HL-60/S4 (cell line): Measurements from ENCODE around the gene LRSAM1.
"Not testable (repeated sequence)": the region's sequence is repeated elsewhere in the genome, so short reads cannot be mapped to it uniquely, and the experiment has no call there.

Source experiments
- in situ Hi-C: fragments of 300-500 bp; cut with MboI; formaldehyde crosslinking; loops from 2 replicates; pipeline ENCODE4 v1.14.3; 2022; ENCODE audit warnings: low sequenced_read_pairs

LRSAM1 gene

GRCh38 chr9:127455324-127455992, 4.1 kb downstream of the LRSAM1 start:
- in situ Hi-C loops = no loop called here

GRCh38 chr9:127457191-127457878, 6.0 kb downstream of the LRSAM1 start:
- in situ Hi-C loops = no loop called here

- in situ Hi-C loops = no loop called here
Observed at GRCh38 chr9:127458921-127459320, 7.6 kb downstream of the LRSAM1 start.

GRCh38 chr9:127463382-127463781, 12.1 kb downstream of the LRSAM1 start:
- in situ Hi-C loops = no loop called here

GRCh38 chr9:127463911-127464310, 12.6 kb downstream of the LRSAM1 start:
- in situ Hi-C loops = no loop called here

- in situ Hi-C loops = not testable (repeated sequence)
Observed at GRCh38 chr9:127466407-127466917, 15.2 kb downstream of the LRSAM1 start.

- in situ Hi-C loops = no loop called here
Observed at GRCh38 chr9:127467621-127468020, 16.3 kb downstream of the LRSAM1 start.

- in situ Hi-C loops = no loop called here
Observed at GRCh38 chr9:127470662-127471061, 19.4 kb downstream of the LRSAM1 start.

GRCh38 chr9:127473501-127473900, 22.2 kb downstream of the LRSAM1 start:
- in situ Hi-C loops = no loop called here

GRCh38 chr9:127473932-127474331, 22.6 kb downstream of the LRSAM1 start:
- in situ Hi-C loops = no loop called here

- in situ Hi-C loops = no loop called here
Observed at GRCh38 chr9:127474592-127474991, 23.3 kb downstream of the LRSAM1 start.

GRCh38 chr9:127479507-127480081, 28.3 kb downstream of the LRSAM1 start:
- in situ Hi-C loops = no loop called here

GRCh38 chr9:127482662-127483061, 31.4 kb downstream of the LRSAM1 start:
- in situ Hi-C loops = no loop called here

GRCh38 chr9:127485995-127486394, 34.7 kb downstream of the LRSAM1 start:
- in situ Hi-C loops = no loop called here

GRCh38 chr9:127488946-127489345, 37.6 kb downstream of the LRSAM1 start:
- in situ Hi-C loops = no loop called here

- in situ Hi-C loops = loop anchor here (10.0 kb wide), 1 partner anchor 435 kb away; no protein-coding TSS in a partner anchor
Observed at GRCh38 chr9:127489471-127490115, 38.3 kb downstream of the LRSAM1 start.

GRCh38 chr9:127490535-127491230, 39.4 kb downstream of the LRSAM1 start:
- in situ Hi-C loops = loop anchor here (10.0 kb wide), 1 partner anchor 434 kb away; no protein-coding TSS in a partner anchor

- in situ Hi-C loops = loop anchor here (10.0 kb wide), 1 partner anchor 433 kb away; no protein-coding TSS in a partner anchor
Observed at GRCh38 chr9:127491516-127491915, 40.2 kb downstream of the LRSAM1 start.

- in situ Hi-C loops = loop anchor here (10.0 kb wide), 1 partner anchor 432 kb away; no protein-coding TSS in a partner anchor
Observed at GRCh38 chr9:127492616-127493015, 41.3 kb downstream of the LRSAM1 start.

GRCh38 chr9:127493592-127494303, 42.4 kb downstream of the LRSAM1 start:
- in situ Hi-C loops = loop anchor here (10.0 kb wide), 1 partner anchor 431 kb away; no protein-coding TSS in a partner anchor
